ENCODE data around the gene TSHZ2.

DNA sequence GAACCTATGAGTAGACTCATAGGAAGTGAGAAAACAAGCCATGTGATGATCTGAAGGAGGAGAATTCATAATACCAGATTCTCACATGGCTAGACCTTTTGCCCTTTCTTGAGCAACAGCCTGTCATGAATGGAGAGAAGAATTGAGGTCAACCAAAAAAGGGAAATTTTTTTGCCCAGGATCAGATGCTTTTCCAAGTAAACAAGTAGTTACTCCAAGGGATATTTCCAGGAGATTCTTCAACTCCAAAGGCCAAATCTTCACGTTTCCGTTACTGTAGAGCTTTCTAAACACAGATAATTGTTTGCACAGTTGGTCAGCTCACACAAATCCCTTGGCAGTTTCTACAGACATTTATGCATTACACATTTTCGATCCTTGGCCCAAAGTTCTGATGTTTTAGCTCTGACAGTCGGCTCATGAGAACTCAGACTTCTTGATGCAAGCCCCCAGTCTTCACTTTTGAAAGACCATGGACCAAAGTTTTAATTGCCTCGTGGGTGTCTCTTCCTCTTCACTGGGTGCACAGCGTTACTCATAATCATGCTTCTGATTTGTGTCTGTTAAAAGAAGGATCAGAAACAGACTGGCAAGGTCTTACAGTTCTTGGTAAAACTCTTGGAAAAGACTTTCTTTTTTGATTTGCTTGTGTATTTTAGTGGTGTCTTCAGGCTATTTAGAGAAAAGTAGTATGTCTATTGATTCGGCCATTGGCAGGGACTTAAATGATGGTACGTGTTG is 115.0 kb downstream of the TSHZ2 start:
- TF ChIP-seq CTCF (IDR thresholded peaks at IDR 0.05) (no peak), EP300 (IDR thresholded peaks at IDR 0.05) (no peak), POLR2AphosphoS5 (IDR thresholded peaks at IDR 0.05) (peak; percentile 34 to 46 (median 38)), POLR2A (IDR thresholded peaks at IDR 0.05) (no peak)
